PC-9 (cell line): Measurements from ENCODE around the gene UBA1.

Experiments used
- CTCF ChIP-seq: fragments of 200-600 bp; sonication (generic); conservative IDR thresholded peaks from 2 replicates; pipeline ENCODE4 v1.6.1; 2017; ENCODE audit warnings: mixed run types, antibody characterized with exemption, mild to moderate bottlenecking, moderate library complexity
- EZH2 ChIP-seq: fragments of 200-600 bp; sonication (generic); IDR thresholded peaks from 2 replicates; pipeline ENCODE4 v1.8.0; 2017; ENCODE audit warnings: antibody characterized with exemption, low read depth

DNA sequence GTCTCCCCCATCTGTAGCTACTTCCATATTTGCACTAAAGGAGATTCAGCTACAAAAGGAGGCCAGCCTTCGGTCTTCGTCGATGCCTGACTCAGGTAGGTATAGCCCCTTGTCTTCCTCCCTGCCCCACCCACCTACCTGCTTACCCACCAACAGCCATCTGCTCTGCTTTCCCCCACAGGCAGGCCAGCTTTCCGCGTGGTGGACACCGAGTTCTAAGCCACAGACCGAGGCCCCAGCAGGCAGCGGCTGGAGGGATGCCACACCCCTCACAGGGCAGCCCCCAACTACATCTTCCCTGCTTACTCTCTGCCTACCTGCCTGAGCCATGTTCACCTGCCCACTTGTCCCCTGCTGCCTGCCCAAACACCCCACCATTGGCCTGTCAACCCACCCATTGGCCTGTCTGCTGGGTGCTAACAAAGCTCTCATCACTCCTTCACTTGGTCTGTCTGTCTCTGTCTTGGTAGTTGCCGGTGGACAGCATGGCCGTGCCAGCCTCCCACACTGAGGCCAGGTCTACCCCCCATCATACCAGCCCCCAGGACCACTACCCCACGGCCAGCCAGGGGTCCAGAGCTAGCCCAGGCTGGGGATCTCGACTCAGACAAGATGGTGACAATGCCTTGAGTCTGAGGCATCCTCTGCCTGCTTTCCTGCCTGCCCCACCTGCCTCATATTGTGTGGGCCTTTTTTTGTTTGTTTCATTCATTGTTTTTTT lies 35.1 kb downstream of the UBA1 start:
- TF ChIP-seq CTCF: no peak
- TF ChIP-seq EZH2: no peak
